Stomach smooth muscle (tissue), 2 donors: ENCODE data around the gene GTF2E1.

ENCODE experiments used
- H3K27ac ChIP-seq: one replicate; pipeline ENCODE4 v1.7.0; 2013; ENCODE audit warnings: mild to moderate bottlenecking, low read length, inconsistent platforms
- H3K27me3 ChIP-seq, 2 donors: one replicate each; pipeline ENCODE4 v1.7.0; 2013; ENCODE audit warnings: low read length in 2 of 2; ENCODE audit not compliant: insufficient read depth in 2 of 2, control insufficient read depth in 1 of 2
- H3K36me3 ChIP-seq, 2 donors: one replicate each; pipeline ENCODE4 v1.7.0; 2013; ENCODE audit warnings: low read length in 2 of 2; ENCODE audit not compliant: control insufficient read depth in 2 of 2, insufficient read depth in 2 of 2
- H3K4me1 ChIP-seq: one replicate; pipeline ENCODE4 v1.7.0; 2013; ENCODE audit warnings: low read length; ENCODE audit not compliant: control insufficient read depth, insufficient read depth
- H3K4me3 ChIP-seq, 2 donors: one replicate each; pipeline ENCODE4 v1.7.0; 2013; ENCODE audit warnings: low read length in 2 of 2
- H3K9ac ChIP-seq, 2 donors: one replicate each; pipeline ENCODE4 v1.7.0; 2013; ENCODE audit warnings: low read length in 2 of 2, mild to moderate bottlenecking in 1 of 2
- H3K9me3 ChIP-seq, 2 donors: one replicate each; pipeline ENCODE4 v1.7.0; 2013; ENCODE audit warnings: low read length in 2 of 2; ENCODE audit not compliant: control insufficient read depth in 2 of 2
- donor health status: healthy.
- donor health status: Pancreatic carcinoma.

GTF2E1 gene

DNA sequence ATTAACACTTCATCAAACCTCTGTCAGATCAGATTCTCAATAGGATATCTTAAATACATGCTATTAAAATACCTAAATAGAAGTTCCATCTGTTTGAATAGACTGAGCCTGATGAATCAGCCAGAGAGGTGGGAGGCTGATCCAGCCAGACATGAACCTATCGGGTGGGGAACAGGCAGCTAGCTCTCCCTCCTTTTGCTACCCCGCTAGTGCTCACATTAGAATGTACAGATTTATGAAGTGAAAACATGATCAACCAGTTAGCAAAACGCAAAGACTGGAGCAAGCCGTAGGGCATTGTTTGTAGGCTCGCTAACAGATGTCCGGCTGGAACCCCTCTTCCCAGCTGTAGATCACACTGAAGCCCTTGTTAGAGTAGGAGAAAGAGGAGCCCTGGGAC, 54.4 kb downstream of the GTF2E1 start:
- no peak overlapping the region for H3K27ac ChIP-seq
- no peak overlapping the region for H3K9ac ChIP-seq

DNA sequence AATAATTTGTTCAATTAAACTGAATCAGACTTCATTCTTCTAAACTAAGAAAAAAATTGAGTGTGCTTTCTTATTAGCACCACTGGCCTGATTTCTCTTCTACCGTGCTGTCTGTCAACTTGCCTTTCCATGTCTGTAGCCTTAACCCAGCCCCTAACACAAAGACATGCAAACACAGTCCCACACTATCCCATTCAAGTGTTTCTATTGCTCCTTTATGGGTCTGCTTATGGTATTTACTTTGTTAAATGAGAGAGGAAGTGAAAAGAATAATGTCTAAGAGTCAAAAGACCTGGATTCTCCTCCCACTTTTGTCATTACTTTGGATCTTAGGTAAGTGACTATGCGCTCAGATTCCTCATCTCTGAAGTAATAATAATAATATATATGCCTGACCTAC, 55.3 kb downstream of the GTF2E1 start:
- no peak overlapping the region for H3K4me3 ChIP-seq
- H3K27ac ChIP-seq: no peak overlapping the region
- H3K36me3 ChIP-seq: no peaks in the 10 kb centered on the region
- H3K9me3 ChIP-seq: no peaks in the 10 kb centered on the region
- H3K27me3 ChIP-seq: no peaks in the 10 kb centered on the region
- H3K4me1 ChIP-seq: no peaks in the 10 kb centered on the region
- no peak overlapping the region for H3K9ac ChIP-seq

More for the DNA sequence above, 54.4 kb downstream of the GTF2E1 start:
- H3K27me3 ChIP-seq: no peaks in the 10 kb centered on the region
- H3K36me3 ChIP-seq: no peaks in the 10 kb centered on the region
- H3K4me3 ChIP-seq: no peak overlapping the region
- no peaks in the 10 kb centered on the region for H3K9me3 ChIP-seq
- H3K4me1 ChIP-seq: no peaks in the 10 kb centered on the region

DNA sequence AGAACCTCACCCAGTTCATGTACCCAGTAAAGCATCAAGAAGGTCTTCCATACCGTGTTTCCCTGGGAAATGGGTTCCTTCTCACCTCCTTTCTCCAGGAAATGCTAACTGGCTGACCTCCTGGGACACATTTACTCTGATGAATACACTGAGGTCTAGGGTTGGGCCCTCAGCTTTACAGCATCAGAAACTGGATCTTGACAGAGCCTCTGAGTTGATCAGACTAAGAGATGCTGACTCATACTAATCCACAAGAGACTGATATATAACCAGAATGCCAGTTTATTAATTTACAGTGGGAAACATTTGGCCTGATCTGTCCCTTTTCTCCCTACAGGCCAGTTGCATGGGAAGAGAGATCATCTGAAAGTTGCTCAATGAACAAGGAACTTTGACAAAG, 55.8 kb downstream of the GTF2E1 start:
- no peak overlapping the region for H3K9ac ChIP-seq
- H3K36me3 ChIP-seq: no peaks in the 10 kb centered on the region
- no peak overlapping the region for H3K4me3 ChIP-seq

DNA sequence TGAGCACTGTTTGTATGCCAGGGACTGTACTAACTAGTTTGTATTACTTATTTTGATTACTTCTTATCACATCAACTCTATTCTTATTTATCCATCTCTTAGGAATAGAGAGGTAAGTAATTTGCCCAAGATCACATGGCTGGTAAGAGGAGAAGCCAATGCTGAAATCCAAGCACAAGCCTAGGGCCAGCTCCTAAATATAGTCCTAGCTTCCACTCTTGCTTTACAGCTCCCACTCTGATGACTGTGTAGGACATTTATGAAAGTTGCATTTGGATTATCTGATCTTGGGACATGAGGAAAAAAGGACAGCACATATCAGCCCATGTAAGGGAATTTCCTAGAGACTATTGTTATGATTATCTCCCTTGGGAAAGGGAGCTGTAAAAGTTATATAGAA, 58.1 kb downstream of the GTF2E1 start:
- Histone ChIP-seq H3K27me3 (no peaks in the 10 kb centered on the region), H3K27ac (no peak overlapping the region), H3K36me3 (no peaks in the 10 kb centered on the region), H3K9ac (no peak overlapping the region), H3K4me1 (no peaks in the 10 kb centered on the region), H3K9me3 (no peaks in the 10 kb centered on the region), H3K4me3 (no peak overlapping the region)

More for the DNA sequence above, 55.8 kb downstream of the GTF2E1 start:
- H3K4me1 ChIP-seq: no peaks in the 10 kb centered on the region
- H3K27ac ChIP-seq: no peak overlapping the region
- H3K9me3 ChIP-seq: no peaks in the 10 kb centered on the region
- no peaks in the 10 kb centered on the region for H3K27me3 ChIP-seq

DNA sequence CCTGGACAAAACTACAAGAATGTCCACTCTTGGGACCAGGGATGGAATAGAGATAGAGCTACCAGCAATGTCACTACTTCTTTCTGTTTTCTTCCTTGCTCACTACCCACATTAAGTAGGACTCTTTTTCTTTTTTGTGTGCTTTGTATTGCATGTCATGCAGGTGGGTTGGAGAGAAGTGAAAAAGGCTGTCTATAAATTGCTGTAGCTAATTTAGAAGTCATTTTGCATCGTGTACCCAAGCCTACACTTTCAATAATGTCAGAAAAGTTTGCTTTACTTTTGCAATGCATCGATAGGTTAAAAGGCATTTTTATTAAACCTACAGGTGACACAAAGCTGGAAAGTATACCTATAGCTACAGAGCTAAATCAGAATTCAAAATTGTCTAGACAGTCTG, 58.9 kb downstream of the GTF2E1 start:
- H3K27me3 ChIP-seq: no peaks in the 10 kb centered on the region
- H3K36me3 ChIP-seq: no peaks in the 10 kb centered on the region
- H3K4me3 ChIP-seq: no peak overlapping the region
- no peak overlapping the region for H3K27ac ChIP-seq
- H3K9me3 ChIP-seq: no peaks in the 10 kb centered on the region
- no peaks in the 10 kb centered on the region for H3K4me1 ChIP-seq
- H3K9ac ChIP-seq: no peak overlapping the region

DNA sequence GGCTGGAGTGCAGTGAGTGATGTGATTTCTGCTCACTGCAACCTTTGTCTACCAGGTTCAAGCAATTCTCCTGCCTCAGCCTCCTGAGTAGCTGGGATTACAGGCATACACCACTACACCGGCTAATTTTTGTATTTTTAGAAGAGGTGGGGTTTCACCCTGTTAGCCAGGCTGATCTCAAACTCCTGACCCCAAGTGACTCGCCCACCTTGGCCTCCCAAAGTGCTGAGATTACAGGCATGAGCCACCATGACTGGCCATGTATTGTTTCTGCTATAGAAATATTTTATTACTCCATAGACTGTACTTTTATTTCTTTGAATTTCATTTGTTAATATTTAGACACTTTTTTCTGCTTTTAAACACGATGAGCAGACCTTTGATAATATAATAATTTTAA, 60.4 kb downstream of the GTF2E1 start:
- H3K9ac ChIP-seq: no peak overlapping the region
- no peaks in the 10 kb centered on the region for H3K9me3 ChIP-seq
- H3K4me3 ChIP-seq: no peak overlapping the region
- no peaks in the 10 kb centered on the region for H3K27me3 ChIP-seq
- no peaks in the 10 kb centered on the region for H3K4me1 ChIP-seq
- no peaks in the 10 kb centered on the region for H3K36me3 ChIP-seq
- H3K27ac ChIP-seq: no peak overlapping the region

DNA sequence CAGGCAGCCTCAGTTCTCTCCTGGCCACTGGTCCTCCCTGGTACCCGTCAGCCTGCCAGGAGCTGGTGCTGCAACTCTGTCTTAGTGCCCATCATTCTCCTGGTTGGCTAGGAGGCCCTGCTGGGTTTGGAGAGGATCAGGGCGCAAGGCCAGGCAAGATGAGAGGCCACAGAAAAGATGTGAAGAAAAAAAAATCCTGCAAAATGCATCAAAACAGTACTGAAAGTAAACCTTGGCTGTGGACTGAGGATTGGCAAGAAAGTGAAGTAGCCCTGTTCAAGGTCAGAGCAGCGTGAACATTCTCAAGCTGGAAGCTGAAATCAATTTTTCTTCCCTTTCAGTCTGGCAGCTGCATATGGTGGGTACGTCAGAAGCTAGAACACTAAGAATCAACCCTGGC, 74.2 kb downstream of the GTF2E1 start:
- Histone ChIP-seq H3K36me3 (no peaks in the 10 kb centered on the region), H3K27me3 (no peaks in the 10 kb centered on the region), H3K27ac (peak overlapping the region; percentile 37), H3K9me3 (no peaks in the 10 kb centered on the region), H3K4me1 (peaks cover 9% of the 10 kb centered on the region), H3K4me3 (peak overlapping the region in 1 of 2 donors; percentile 22), H3K9ac (no peak overlapping the region)

DNA sequence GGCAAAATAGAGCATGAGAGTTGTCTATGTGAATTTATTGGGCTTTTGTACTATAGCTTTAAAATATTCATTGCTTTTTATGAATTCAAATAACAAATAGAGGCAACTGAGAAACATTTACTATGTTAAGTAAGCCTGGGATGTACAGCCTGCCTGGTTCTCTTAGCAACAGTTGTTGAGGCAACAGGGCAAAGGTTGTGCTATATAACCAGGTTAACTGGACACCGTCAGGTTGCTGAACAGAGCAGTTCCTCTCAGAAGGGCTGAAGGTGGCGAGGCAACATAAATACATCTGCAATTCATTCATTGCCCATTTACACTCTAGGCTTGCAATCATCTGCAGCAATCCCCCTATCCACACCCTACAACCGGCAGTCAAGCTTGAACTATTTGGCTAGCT, 78.2 kb downstream of the GTF2E1 start:
- no peaks in the 10 kb centered on the region for H3K9me3 ChIP-seq
- H3K27ac ChIP-seq: no peak overlapping the region
- H3K9ac ChIP-seq: no peak overlapping the region
- H3K27me3 ChIP-seq: no peaks in the 10 kb centered on the region
- H3K4me3 ChIP-seq: no peak overlapping the region
- no peaks in the 10 kb centered on the region for H3K36me3 ChIP-seq
- H3K4me1 ChIP-seq: peaks cover 9% of the 10 kb centered on the region

DNA sequence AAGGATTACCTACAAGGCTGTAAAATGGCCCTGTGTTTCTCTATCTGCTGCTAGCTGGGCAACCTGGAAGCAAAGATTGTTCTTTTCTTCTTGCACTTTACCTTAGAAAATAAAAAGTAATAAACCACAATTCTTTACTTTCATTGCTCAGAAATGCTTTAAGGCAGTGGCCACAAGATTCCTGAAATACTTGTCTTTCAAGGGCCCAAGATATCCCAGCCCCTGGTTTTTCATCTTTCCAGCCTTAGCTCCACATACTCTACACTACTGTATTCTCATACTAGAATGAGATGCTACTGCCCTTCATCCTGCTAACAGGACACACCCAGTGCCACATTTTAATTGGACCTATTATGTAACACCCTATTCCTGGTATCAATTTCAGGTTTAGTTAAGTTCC, 78.9 kb downstream of the GTF2E1 start:
- Histone ChIP-seq H3K4me1 (peaks cover 8% of the 10 kb centered on the region), H3K9me3 (no peaks in the 10 kb centered on the region), H3K27ac (no peak overlapping the region), H3K9ac (no peak overlapping the region), H3K4me3 (no peak overlapping the region), H3K36me3 (no peaks in the 10 kb centered on the region), H3K27me3 (no peaks in the 10 kb centered on the region)

DNA sequence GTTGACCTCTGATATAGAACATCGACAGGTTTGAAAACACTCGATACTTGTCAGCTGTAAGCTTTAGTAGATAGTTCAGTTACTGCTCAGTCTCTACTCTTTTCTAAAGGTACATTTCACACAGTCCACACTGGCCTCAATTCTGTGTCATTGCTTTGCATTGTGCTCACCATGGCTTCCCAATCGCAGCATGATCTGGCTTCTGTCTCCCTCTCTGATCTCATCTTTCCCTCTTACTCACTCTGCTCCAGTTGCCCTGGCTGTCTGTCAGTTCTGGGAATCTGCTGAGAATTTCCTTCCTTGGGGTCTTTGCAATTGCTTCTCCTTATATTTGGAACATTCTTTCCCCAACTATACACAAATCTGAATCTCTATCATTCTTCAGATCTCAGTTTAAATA, 80.6 kb downstream of the GTF2E1 start:
- H3K4me3 ChIP-seq: no peak overlapping the region
- no peaks in the 10 kb centered on the region for H3K4me1 ChIP-seq
- no peaks in the 10 kb centered on the region for H3K27me3 ChIP-seq
- no peaks in the 10 kb centered on the region for H3K36me3 ChIP-seq
- H3K9me3 ChIP-seq: no peaks in the 10 kb centered on the region
- H3K9ac ChIP-seq: no peak overlapping the region
- H3K27ac ChIP-seq: no peak overlapping the region

DNA sequence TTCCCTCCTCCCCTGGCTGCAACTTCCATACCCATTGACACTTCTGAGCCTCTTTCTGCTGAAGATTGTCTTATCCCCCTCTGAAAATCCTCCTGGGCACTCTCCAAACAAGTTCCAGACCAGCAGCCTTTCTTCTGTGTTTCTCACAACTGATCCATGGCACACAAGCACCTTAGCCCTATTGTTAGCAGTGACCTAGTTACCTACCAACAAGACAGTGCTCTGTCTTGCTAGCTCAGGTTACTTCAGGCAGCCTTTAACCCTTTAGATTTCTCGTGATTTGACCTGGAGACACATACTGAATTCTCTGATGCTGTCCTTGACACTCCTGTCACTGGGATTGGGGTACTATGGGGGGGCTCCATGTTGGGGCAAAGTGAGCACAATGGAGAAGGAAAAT, 82.1 kb downstream of the GTF2E1 start:
- no peaks in the 10 kb centered on the region for H3K4me1 ChIP-seq
- no peaks in the 10 kb centered on the region for H3K36me3 ChIP-seq
- H3K27ac ChIP-seq: no peak overlapping the region
- no peaks in the 10 kb centered on the region for H3K27me3 ChIP-seq
- H3K4me3 ChIP-seq: no peak overlapping the region
- H3K9me3 ChIP-seq: no peaks in the 10 kb centered on the region
- no peak overlapping the region for H3K9ac ChIP-seq

DNA sequence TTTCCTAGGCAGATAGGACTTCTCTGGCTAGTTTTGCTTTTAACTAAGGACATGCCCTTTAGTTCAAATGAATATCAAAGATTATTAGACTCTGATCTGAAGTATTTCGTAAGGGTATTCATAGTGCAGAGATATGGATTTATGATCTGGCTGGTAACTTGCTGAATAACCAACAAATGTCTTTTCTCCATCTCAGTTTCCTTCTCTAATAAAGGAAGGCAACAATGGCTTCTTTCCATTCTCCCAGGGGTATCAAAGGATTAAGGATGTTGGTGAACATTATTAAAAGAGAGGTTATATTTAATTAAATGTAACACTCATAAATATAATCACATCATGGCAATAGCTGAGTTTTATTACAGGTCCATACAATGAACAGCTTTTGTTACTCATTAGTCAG, 86.3 kb downstream of the GTF2E1 start:
- no peaks in the 10 kb centered on the region for H3K27me3 ChIP-seq
- H3K27ac ChIP-seq: no peak overlapping the region
- H3K4me1 ChIP-seq: no peaks in the 10 kb centered on the region
- no peaks in the 10 kb centered on the region for H3K36me3 ChIP-seq
- H3K4me3 ChIP-seq: no peak overlapping the region
- H3K9ac ChIP-seq: no peak overlapping the region
- no peaks in the 10 kb centered on the region for H3K9me3 ChIP-seq
